Lower leg skin (tissue), 3 donors: ENCODE data around the gene CCDC149.

Source experiments
- CTCF ChIP-seq, 3 donors: fragments of 450-650 bp; IDR thresholded peaks; one replicate each; pipeline ENCODE4 v1.5.1; 2016; ENCODE audit warnings: antibody characterized with exemption in 3 of 3, mild to moderate bottlenecking in 3 of 3, moderate library complexity in 2 of 3
- POLR2A ChIP-seq, 2 donors: fragments of 450-650 bp; IDR thresholded peaks; one replicate each; pipeline ENCODE4 v1.6.1; 2016 to 2017; ENCODE audit warnings: antibody characterized with exemption in 2 of 2, mild to moderate bottlenecking in 1 of 2, moderate library complexity in 1 of 2

GRCh38 chr4:24816797-24817196 lies 96.0 kb downstream of the CCDC149 start:
- TF ChIP-seq POLR2A (IDR thresholded peaks at IDR 0.05) (no peak), CTCF (IDR thresholded peaks at IDR 0.05) (no peak)
